H1 (cell line): Measurements from ENCODE around the gene CCDC120. TPM values are rescaled to one million over a fixed set of nuclear protein-coding genes. Genes with fewer than 3 reads are reported as not detected.

Experiments used
- CEBPB ChIP-seq: IDR thresholded peaks from 2 replicates; pipeline ENCODE4 v1.6.1; 2012; ENCODE audit warnings: low read depth, low read length
- FOSL1 ChIP-seq: IDR thresholded peaks from 2 replicates; pipeline ENCODE4 v1.6.1; 2011; ENCODE audit warnings: mild to moderate bottlenecking, low read depth, low read length, moderate library complexity; ENCODE audit not compliant: insufficient read depth
- SAP30 ChIP-seq: fragments of 300-600 bp; sonication (generic); IDR thresholded peaks from 2 replicates; pipeline ENCODE4 v1.7.1; 2012; ENCODE audit warnings: low read length, moderate library complexity, mild to moderate bottlenecking, inconsistent platforms; ENCODE audit not compliant: insufficient read depth, insufficient replicate concordance
- SIRT6 ChIP-seq: IDR thresholded peaks from one replicate; pipeline ENCODE4 v1.7.1; 2012; ENCODE audit warnings: low read length, inconsistent platforms
- TEAD4 ChIP-seq: IDR thresholded peaks from 2 replicates; pipeline ENCODE4 v1.6.1; 2012; ENCODE audit warnings: low read depth, low read length, inconsistent platforms, mixed read lengths
- YY1 ChIP-seq: IDR thresholded peaks from 2 replicates; pipeline ENCODE4 v1.6.1; 2011; ENCODE audit warnings: low read depth, mild to moderate bottlenecking, low read length
- polyA plus RNA-seq, 7 experiments: library from polyadenylated mRNA; depleted of rRNA in 3 of 7; stranded (reverse) in 5 of 7; unstranded in 2 of 7; fragments of >200 nt in 5 of 7; fragments of 200-250 nt in 2 of 7; gene quantifications; 1 replicate in 5 of 7; 2 replicates in 1 of 7; 4 replicates in 1 of 7; pipeline versions ENCODE4 v1.2.1 to v1.2.3, GENCODE V29; 2011 to 2013; ENCODE audit warnings: missing spikeins in 2 of 7, mixed read lengths in 2 of 7
- total RNA-seq: library from RNA; stranded (reverse); fragmentation: NEBNext Ultra II Directional; extraction: Animal tissue kit (Norgen Biotek cat#: 25700); gene quantifications from 2 replicates; pipeline ENCODE4 v1.2.1, GENCODE V29; 2021

Gene CCDC120
- total and polyA plus RNA-seq, 2 of the 8 experiments (the other 6 are each of a cell fraction or from before 2014, with no cell fraction given), result 4.9 to 11.9 TPM

DNA sequence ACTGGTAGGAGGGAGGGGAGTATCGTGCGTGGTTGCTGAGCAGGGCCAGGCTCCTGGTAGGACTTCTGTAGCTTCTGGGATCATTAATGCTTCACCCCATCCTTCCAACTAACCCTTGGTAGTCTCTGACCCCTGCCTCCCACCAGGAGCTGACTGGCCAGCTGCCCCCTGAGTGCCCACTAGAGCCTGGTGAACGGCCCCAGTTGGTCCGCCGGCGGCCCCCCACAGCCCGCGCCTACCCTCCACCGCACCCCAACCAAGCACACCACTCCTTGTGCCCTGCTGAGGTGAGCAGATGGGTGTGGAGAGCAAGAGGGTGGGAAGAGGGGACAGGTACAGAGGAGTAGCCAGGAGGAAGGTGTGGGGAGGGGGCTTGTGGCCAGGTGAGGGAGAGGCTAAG is 4.9 kb downstream of the CCDC120 start (continued):
- no peak for TF ChIP-seq SAP30
- no peak for TF ChIP-seq YY1
- TF ChIP-seq FOSL1, result no peak
- no peak for TF ChIP-seq CEBPB
- TF ChIP-seq TEAD4, result no peak
- TF ChIP-seq SIRT6, result no peak
